ELF-1 (cell line): ENCODE measurements around the gene SH2D3A.
A peak's percentile ranks its signal among the peaks of the same experiment; 100 is the strongest.
"Not testable (repeated sequence)": the region's sequence is repeated elsewhere in the genome, so short reads cannot be mapped to it uniquely, and the experiment has no call there.

Experiments
- DNase-seq: peaks from one replicate; pipeline ENCODE4 v3.0.0-alpha.2; 2016; ENCODE audit warnings: low read depth, low spot score

SH2D3A gene

DNA sequence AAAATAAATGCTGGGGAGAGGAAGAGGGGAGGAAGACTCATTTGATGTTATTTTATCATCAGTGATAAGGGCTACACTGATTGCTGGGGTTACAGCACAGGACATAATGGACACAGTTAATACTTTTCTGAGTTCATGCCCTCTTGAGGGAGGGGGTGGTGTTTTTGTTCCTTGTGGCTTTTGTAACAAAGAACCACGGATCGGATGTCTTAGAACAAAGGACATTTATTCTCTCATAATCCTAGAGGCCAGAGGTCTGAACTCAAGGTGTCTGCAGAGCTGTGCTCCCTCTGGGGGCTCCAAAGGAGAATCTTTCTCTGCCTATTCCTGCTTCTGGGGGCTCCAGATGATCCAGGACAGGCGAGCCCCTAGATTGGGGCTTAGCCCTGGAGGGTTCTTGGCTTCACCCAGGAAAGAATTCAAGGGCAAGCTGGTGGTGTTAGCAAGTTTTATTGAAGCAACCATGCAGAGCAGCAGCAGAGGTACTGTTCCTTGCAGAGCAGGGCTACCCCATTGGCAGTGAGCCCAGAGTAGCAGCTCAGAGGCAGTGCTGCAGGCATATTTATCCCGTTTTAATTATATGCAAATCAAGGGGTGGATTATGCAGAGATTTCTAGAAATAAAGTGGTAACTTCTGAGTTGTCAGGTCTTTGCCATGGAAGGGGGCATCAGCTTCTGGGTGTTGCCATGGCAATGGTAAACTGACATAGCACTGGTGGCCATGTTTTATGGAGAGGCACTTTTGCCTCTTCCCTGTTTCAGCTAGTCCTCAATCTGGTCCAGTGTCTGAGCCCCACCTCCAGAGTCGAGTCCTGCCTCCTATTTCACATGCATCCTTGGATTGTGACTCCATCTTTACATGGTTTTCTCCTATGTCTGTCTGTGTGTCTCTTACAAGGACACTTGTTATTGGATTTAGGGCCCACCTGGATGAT is 23.2 kb upstream of the SH2D3A start:
- no peak for DNase-seq

DNA sequence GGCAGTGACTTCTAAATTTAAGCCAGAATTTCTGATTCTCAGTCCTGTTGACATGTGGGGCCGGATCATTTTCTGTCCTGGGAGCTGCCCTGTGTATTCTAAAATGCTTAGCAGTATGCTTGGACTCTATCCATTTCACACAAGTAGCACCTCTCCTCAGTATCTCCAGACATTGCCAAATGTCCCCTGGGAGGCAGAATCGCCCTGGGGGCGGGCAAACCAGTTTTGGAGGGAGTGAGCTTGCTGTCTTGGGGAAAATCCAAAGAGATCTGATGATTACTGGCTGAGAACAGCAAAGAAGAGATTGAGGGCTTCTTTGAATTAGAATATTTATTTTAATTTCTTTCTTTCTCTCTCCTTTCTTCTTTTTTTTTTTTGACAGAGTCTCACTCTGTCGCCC is 21.7 kb upstream of the SH2D3A start:
- DNase-seq: no peak

GRCh38 chr19:6787393-6787792 is 20.2 kb upstream of the SH2D3A start:
- DNase-seq: no peak

- no peak for DNase-seq
Observed at GRCh38 chr19:6779206-6779605, 12.0 kb upstream of the SH2D3A start.

GRCh38 chr19:6778386-6778785 is 11.2 kb upstream of the SH2D3A start:
- DNase-seq: no peak

- no peak for DNase-seq
Observed at GRCh38 chr19:6777434-6777833, 10.2 kb upstream of the SH2D3A start.

GRCh38 chr19:6776999-6777398 is 9.8 kb upstream of the SH2D3A start:
- no peak for DNase-seq

DNA sequence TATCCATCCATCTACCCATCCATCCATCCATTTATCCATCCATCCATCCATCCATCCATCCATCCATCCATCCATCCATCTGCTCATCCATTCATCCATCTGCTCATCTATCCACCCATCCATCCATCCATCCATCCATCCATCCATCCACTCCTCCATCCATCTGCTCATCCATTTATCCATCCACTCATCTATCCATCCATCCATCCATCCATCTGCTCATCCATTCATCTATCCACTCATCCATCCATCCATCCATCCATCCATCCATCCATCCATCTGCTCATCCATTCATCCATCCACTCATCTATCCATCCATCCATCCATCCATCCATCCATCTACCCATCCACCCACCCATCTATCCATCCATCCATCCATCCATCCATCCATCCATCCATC is 8.8 kb upstream of the SH2D3A start:
- DNase-seq: not testable (repeated sequence)

DNA sequence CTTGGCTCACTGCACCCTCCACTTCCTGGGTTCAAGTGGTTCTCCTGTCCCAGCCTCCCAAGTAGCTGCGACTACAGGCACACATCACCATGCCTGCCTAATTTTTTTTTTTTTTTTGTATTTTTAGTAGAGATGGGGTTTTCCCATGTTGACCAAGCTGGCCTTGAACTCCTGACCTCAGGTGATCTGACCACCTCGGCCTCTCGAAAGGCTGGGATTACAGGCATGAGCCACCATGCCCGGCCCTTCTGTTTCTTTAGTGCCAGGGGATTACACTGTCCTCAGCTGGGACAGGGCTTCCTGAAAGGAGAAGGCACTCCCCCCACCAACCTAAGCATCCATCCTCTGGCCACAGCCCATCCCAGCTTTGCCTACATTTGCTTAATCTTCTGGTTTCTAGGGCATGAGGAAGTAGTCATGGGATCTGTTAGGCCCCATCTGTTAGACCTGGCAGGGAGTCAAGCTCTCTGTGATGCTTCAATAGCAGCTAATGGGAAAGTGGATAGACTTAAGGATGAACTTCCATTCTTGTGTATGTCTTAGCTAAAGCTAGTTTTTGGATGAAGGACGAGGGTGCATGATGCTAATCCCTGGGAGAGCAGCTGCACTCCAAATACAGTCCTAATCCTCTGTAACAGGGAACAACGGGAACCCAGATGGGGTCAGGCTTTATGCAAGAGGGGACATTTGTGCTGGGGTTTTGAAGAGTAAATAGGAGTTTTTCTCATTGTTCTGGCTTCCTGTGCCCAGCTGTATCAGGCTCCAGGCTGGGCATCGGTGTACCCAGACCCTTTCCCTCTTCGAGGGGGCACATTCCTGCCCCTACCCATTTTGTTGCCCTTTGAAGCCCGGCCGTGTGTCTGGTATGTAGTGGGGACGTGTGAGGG is 7.8 kb upstream of the SH2D3A start:
- no peak for DNase-seq

- no peak for DNase-seq
Observed at GRCh38 chr19:6773323-6773931, 6.2 kb upstream of the SH2D3A start.

DNA sequence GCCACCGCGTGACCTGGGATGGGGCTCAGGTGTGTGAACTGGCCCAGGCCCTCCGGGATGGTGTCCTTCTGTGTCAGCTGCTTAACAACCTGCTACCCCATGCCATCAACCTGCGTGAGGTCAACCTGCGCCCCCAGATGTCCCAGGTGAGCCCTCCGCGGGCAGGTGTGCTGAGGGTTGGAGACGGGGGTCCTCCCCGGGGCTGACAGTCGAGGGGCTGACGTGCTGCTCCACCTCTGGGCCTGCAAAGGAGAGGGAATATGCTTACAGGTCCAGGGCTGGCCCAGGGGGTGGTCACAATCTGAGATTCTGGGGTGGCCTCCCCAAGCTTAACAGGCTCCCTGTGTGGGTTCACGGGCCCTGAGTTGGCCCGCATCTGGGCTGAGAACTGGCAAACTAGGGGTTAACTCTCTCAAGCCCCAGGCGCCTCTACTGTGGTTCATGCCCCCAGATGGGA is 5.7 kb upstream of the SH2D3A start:
- DNase-seq: no peak

DNA sequence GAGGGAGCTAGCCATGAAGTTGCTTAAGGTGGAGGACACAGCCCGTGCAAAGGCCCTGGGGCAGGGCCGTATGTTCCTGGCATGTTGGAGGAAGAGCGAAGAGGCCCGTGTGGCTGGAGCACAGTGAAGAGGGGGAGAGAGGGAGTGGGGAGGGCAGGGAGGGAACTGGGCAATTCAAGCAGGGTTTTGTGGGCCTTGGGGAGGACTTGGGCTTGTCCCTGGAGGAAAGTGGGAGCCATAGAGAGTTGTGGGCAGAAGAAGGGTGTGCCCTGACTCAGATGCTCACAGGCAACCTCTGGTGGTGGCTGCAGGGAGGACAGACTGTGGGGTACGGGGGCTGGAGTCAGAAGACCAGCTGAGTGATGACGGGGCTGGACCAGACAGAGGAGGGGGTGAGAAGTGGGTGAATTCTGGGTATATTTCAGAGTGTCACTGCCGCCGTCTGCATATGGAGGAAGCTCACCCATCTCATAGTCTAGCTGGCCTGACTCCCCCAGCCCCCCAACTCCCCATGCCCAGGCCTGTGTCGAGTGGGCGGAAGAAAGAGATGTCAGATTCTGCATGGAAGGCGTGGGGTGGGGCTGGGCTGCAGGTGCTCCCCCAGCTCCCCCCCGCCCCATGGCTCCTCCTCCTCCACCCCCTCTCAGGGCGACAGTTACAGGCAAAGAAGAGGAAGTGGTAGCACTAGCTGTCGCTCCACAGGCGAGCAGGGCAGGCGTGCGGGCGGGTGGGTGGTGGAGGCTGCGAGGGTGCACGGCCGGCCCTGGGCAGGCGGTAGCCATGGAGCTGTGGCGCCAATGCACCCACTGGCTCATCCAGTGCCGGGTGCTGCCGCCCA is 5.0 kb upstream of the SH2D3A start, which contains the start of gene VAV1:
Gene VAV1, plus strand, starts transcription at position 681 of the 838 bp plus-strand sequence. Its CDS starts 100 bp downstream, at position 781.
- DNase-seq: no peak

GRCh38 chr19:6771648-6772027 is 4.4 kb upstream of the SH2D3A start:
- not testable (repeated sequence) for DNase-seq

- DNase-seq: peak; percentile 85
Observed at GRCh38 chr19:6769006-6769619, 1.9 kb upstream of the SH2D3A start.

- no peak for DNase-seq
Observed at GRCh38 chr19:6768236-6768785, 1.1 kb upstream of the SH2D3A start.

DNA sequence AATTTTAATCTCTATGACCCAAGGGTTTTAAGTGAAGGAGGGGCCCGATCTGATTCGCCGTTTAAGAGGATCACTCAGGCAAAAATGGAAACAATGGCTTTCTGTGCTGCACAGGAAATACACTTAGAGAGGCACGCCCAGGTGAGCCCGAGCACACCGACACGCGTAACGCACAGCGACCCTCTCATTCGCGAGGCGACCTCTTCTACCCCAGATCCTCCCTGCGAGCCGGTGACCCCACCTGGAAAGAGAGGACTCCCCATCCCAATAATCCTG is 216 bp downstream of the SH2D3A start:
- no peak for DNase-seq

- DNase-seq: peak; percentile 46
Observed at GRCh38 chr19:6766357-6767080, 716 bp downstream of the SH2D3A start.

- DNase-seq: peak; percentile 94
Observed at GRCh38 chr19:6765738-6766356, 1.4 kb downstream of the SH2D3A start.

- DNase-seq: not testable (repeated sequence)
Observed at GRCh38 chr19:6762253-6762797, 4.9 kb downstream of the SH2D3A start.
